PC-3 (cell line): ENCODE measurements around the gene RNASEL. TPM values are rescaled to one million over a fixed set of nuclear protein-coding genes. Genes with fewer than 3 reads are reported as not detected.
"Not testable (repeated sequence)": the region's sequence is repeated elsewhere in the genome, so short reads cannot be mapped to it uniquely, and the experiment has no call there.

ENCODE experiments used
- ATAC-seq: fragments of 200-7000 bp; cut with Tn5 transposase; 2 replicates; pipeline ENCODE4 v1.9.1; 2020; ENCODE audit warnings: mild to moderate bottlenecking, moderate library complexity
- BruUV-seq: library from RNA; stranded (reverse); fragments of 400-500 nt; replicated peaks from 2 replicates; lab custom pipeline; 2021; lab: Mats Ljungman, UMichigan
- CTCF ChIA-PET: fragments of 300-600 bp; sonication (Branson Sonifier 250); formaldehyde crosslinking; loops from one replicate; lab custom pipeline; 2022; ENCODE audit warnings: antibody characterized with exemption; lab: Charles Lee
- POLR2A ChIA-PET: fragments of 300-600 bp; sonication (Branson Sonifier 250); formaldehyde crosslinking; loops from one replicate; lab custom pipeline; 2022; ENCODE audit warnings: antibody characterized with exemption; ENCODE audit not compliant: unreplicated experiment; lab: Charles Lee
- DNase-seq: peaks from one replicate; pipeline ENCODE4 v3.0.0-alpha.2; 2015
- H2AFZ ChIP-seq: fragments of 300-600 bp; sonication (generic); 2 replicates; pipeline ENCODE4 v1.6.0; 2016; ENCODE audit warnings: antibody characterized with exemption, low read length
- H3F3A ChIP-seq: fragments of 300-600 bp; sonication (generic); one replicate; pipeline ENCODE4 v1.6.0; 2017; ENCODE audit warnings: antibody characterized with exemption, low read length, control low read depth, mild to moderate bottlenecking; ENCODE audit not compliant: unreplicated experiment
- H3K27ac ChIP-seq: fragments of 300-600 bp; sonication (generic); 2 replicates; pipeline ENCODE4 v1.5.1; 2016; ENCODE audit warnings: mild to moderate bottlenecking, low read length
- H3K27me3 ChIP-seq: fragments of 300-600 bp; sonication (generic); 2 replicates; pipeline ENCODE4 v1.6.1; 2016; ENCODE audit warnings: low read length, mixed read lengths
- H3K36me3 ChIP-seq: fragments of 300-600 bp; sonication (generic); 2 replicates; pipeline ENCODE4 v1.6.1; 2016; ENCODE audit warnings: low read depth, mixed run types, low read length, mixed read lengths
- H3K4me1 ChIP-seq: fragments of 300-600 bp; sonication (generic); 2 replicates; pipeline ENCODE4 v1.5.1; 2016; ENCODE audit warnings: low read length; ENCODE audit not compliant: insufficient read depth
- H3K4me2 ChIP-seq: fragments of 300-600 bp; sonication (generic); 2 replicates; pipeline ENCODE4 v1.6.0; 2016; ENCODE audit warnings: low read length
- H3K4me3 ChIP-seq: fragments of 300-600 bp; sonication (generic); 2 replicates; pipeline ENCODE4 v1.5.1; 2016; ENCODE audit warnings: mild to moderate bottlenecking, low read length, mixed read lengths
- H3K79me2 ChIP-seq: fragments of 300-600 bp; sonication (generic); 2 replicates; pipeline ENCODE4 v1.6.1; 2017; ENCODE audit warnings: low read length, mixed read lengths
- H3K9ac ChIP-seq: fragments of 300-600 bp; sonication (generic); 2 replicates; pipeline ENCODE4 v1.6.0; 2016; ENCODE audit warnings: mild to moderate bottlenecking, low read length
- H3K9me2 ChIP-seq: fragments of 300-600 bp; sonication (generic); replicated peaks from 2 replicates; pipeline ENCODE4 v1.6.1; 2016; ENCODE audit warnings: mixed run types, low read length, mixed read lengths
- H3K9me3 ChIP-seq: fragments of 300-600 bp; sonication (generic); 2 replicates; pipeline ENCODE4 v1.6.1; 2016; ENCODE audit warnings: low read length, mixed read lengths
- H4K20me1 ChIP-seq: fragments of 300-600 bp; sonication (generic); 2 replicates; pipeline ENCODE4 v1.6.1; 2016; ENCODE audit warnings: low read length, mixed read lengths
- EZH2 ChIP-seq: fragments of 300-600 bp; sonication (generic); IDR thresholded peaks from one replicate; pipeline ENCODE4 v1.6.1; 2017; ENCODE audit warnings: antibody characterized with exemption, mild to moderate bottlenecking, low read length; ENCODE audit not compliant: unreplicated experiment
- EZH2phosphoT487 ChIP-seq: fragments of 300-600 bp; sonication (generic); IDR thresholded peaks from 2 replicates; pipeline ENCODE4 v1.6.1; 2018; ENCODE audit warnings: mild to moderate bottlenecking, antibody characterized with exemption, low read length, borderline replicate concordance
- intact Hi-C: fragments of 100-400 bp; cut with micrococcal nuclease; formaldehyde crosslinking; loops from 2 replicates; pipeline ENCODE4 v1.9.0; 2023
- total RNA-seq: library from RNA; depleted of rRNA; stranded (reverse); fragments of >200 nt; gene quantifications from 2 replicates; pipeline ENCODE4 v1.2.3, GENCODE V29; 2014
- TF ChIP-seq, protein P1 (sequence below): fragments of 300-600 bp; sonication (generic); conservative IDR thresholded peaks from 2 replicates; pipeline ENCODE4 v1.5.1; 2017; ENCODE audit warnings: antibody characterized with exemption, low read depth, mild to moderate bottlenecking, low read length

RNASEL gene
- total RNA-seq, 1 experiment from 2014 or later: 1.3 TPM

DNA sequence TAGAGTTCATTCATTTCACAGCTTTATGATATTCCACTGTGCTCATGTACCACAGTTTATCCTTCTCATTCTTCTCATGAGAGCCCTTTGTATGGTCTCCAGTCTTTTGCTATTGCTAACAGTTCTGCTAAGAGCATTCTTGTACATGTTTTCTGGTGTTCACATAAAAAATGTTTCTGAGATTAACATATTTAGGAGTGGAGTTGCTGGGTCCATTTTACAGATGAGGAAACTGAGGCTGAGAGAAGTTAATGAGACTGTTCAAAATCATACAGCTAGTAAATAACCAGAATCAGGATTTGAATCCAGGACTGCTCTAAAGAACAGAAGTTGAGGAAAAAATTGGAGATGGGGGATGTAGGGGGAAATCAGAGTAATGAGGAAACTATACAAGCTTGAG is 44.0 kb upstream of the RNASEL start:
- Histone ChIP-seq H3K9ac (no peak overlapping the region), H3K9me3 (no peaks in the 10 kb centered on the region), H3K4me3 (no peak overlapping the region), H2AFZ (no peak overlapping the region), H3K9me2 (no peaks in the 10 kb centered on the region), H3K4me2 (no peak overlapping the region), H3K36me3 (no peaks in the 10 kb centered on the region), H3K27me3 (no peaks in the 10 kb centered on the region), H3F3A (no peaks in the 10 kb centered on the region), H3K79me2 (no peaks in the 10 kb centered on the region), H3K27ac (no peak overlapping the region), H3K4me1 (no peaks in the 10 kb centered on the region), H4K20me1 (no peaks in the 10 kb centered on the region)
- no TSS peak for BruUV-seq
- POLR2A ChIA-PET: no interaction called here
- ATAC-seq (no peak), DNase-seq (no peak)
- TF ChIP-seq, protein P1, sequence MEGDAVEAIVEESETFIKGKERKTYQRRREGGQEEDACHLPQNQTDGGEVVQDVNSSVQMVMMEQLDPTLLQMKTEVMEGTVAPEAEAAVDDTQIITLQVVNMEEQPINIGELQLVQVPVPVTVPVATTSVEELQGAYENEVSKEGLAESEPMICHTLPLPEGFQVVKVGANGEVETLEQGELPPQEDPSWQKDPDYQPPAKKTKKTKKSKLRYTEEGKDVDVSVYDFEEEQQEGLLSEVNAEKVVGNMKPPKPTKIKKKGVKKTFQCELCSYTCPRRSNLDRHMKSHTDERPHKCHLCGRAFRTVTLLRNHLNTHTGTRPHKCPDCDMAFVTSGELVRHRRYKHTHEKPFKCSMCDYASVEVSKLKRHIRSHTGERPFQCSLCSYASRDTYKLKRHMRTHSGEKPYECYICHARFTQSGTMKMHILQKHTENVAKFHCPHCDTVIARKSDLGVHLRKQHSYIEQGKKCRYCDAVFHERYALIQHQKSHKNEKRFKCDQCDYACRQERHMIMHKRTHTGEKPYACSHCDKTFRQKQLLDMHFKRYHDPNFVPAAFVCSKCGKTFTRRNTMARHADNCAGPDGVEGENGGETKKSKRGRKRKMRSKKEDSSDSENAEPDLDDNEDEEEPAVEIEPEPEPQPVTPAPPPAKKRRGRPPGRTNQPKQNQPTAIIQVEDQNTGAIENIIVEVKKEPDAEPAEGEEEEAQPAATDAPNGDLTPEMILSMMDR: no peak
- TF ChIP-seq EZH2phosphoT487: no peak
- TF ChIP-seq EZH2: no peak
- CTCF ChIA-PET: no interaction called here
- intact Hi-C loops: no loop called here

DNA sequence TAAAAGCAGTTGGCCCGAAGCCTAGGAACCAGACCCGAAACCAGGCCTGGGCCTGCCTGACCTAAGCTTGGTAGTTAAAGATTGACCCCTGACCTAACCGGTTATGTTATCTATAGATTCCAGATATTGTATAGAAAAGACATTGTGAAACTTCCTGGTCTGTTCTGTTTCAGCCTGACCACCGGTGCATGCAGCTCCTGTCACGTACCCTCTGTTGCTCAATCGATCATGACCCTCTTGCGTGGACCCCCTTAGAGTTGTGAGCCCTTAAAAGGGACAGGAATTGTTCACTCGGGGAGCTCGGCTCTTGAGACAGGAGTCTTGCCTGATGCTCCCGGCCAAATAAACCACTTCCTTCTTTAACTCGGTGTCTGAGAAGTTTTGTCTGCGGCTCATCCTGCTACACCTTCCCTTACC is 43.4 kb upstream of the RNASEL start:
- BruUV-seq, H3K9ac ChIP-seq, H3K27me3 ChIP-seq, H3K4me3 ChIP-seq, H3K9me2 ChIP-seq, CTCF ChIA-PET, H3K36me3 ChIP-seq, H3K79me2 ChIP-seq, H3F3A ChIP-seq, H3K4me1 ChIP-seq, intact Hi-C loops, DNase-seq, POLR2A ChIA-PET, H3K27ac ChIP-seq, H3K4me2 ChIP-seq, ATAC-seq, H4K20me1 ChIP-seq, H2AFZ ChIP-seq, H3K9me3 ChIP-seq: not testable (repeated sequence)

DNA sequence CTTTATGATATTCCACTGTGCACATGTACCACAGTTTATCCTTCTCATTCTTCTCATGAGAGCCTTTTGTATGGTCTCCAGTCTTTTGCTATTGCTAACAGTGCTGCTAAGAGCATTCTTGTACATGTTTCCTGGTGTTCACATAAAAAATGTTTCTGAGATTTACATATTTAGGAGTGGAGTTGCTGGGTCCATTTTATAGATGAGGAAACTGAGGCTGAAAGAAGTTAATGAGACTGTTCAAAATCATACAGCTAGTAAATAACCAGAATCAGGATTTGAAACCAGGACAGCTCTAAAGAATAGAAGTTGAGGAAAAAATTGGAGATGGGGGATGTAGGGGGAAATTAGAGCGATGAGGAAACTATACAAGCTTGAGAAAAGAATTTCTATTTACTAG is 42.9 kb upstream of the RNASEL start:
- ChIA-PET CTCF (no interaction called here), POLR2A (no interaction called here)
- Histone ChIP-seq H3F3A (no peaks in the 10 kb centered on the region), H3K4me2 (no peak overlapping the region), H3K4me3 (no peak overlapping the region), H3K9me2 (no peaks in the 10 kb centered on the region), H3K9me3 (no peaks in the 10 kb centered on the region), H3K4me1 (no peaks in the 10 kb centered on the region), H4K20me1 (no peaks in the 10 kb centered on the region), H3K79me2 (no peaks in the 10 kb centered on the region), H3K27me3 (no peaks in the 10 kb centered on the region), H3K36me3 (no peaks in the 10 kb centered on the region), H3K9ac (no peak overlapping the region), H3K27ac (no peak overlapping the region), H2AFZ (no peak overlapping the region)
- DNase-seq (no peak), ATAC-seq (no peak)
- intact Hi-C loops: no loop called here
- TF ChIP-seq, protein P1: no peak
- TF ChIP-seq EZH2 (no peak), EZH2phosphoT487 (no peak)
- no TSS peak for BruUV-seq
